K562 (cell line): ENCODE results near the gene EFCAB12. TPM values are rescaled to one million over a fixed set of nuclear protein-coding genes. Genes with fewer than 3 reads are reported as not detected.
A peak's percentile ranks its signal among the peaks of the same experiment; 100 is the strongest.

Source experiments
- CCAR2 ChIP-seq: fragments of 200-400 bp; formaldehyde crosslinking; IDR thresholded peaks from 2 replicates; pipeline ENCODE4 v1.6.1; 2017; ENCODE audit warnings: mild to moderate bottlenecking, low read depth, low read length
- GABPB2 ChIP-seq: fragments of 250-450 bp; sonication (Bioruptor Pico); conservative IDR thresholded peaks from 2 replicates; pipeline ENCODE4 v1.5.1; 2021; ENCODE audit warnings: mild to moderate bottlenecking
- GTF2F1 ChIP-seq: IDR thresholded peaks from 2 replicates; pipeline ENCODE4 v1.6.1; 2011; ENCODE audit warnings: low read depth, low read length, improper control_type of control experiment
- KLF6 ChIP-seq: fragments of 250-450 bp; sonication (Bioruptor Pico); IDR thresholded peaks from 2 replicates; pipeline ENCODE4 v1.4.0; 2020; ENCODE audit warnings: mild to moderate bottlenecking, moderate library complexity, borderline replicate concordance
- MTA3 ChIP-seq: fragments of 450-650 bp; formaldehyde crosslinking; IDR thresholded peaks from 2 replicates; pipeline ENCODE4 v1.6.1; 2017; ENCODE audit warnings: mild to moderate bottlenecking, borderline replicate concordance
- NCOR1 ChIP-seq: fragments of 450-650 bp; IDR thresholded peaks from 2 replicates; pipeline ENCODE4 v1.6.1; 2016; ENCODE audit warnings: mild to moderate bottlenecking, moderate library complexity
- SP2 ChIP-seq: IDR thresholded peaks from 2 replicates; pipeline ENCODE4 v1.6.1; 2011; ENCODE audit warnings: mild to moderate bottlenecking, low read depth, low read length, moderate library complexity; ENCODE audit not compliant: poor library complexity, severe bottlenecking; ENCODE audit errors: extremely low read depth
- ZBTB17 ChIP-seq: fragments of 450-650 bp; formaldehyde crosslinking; IDR thresholded peaks from 2 replicates; pipeline ENCODE4 v1.4.0; 2020; ENCODE audit warnings: mild to moderate bottlenecking
- ZNF3 ChIP-seq: fragments of 250-450 bp; sonication (Bioruptor Pico); IDR thresholded peaks from 2 replicates; pipeline ENCODE4 v1.5.0; 2021; ENCODE audit warnings: mild to moderate bottlenecking, moderate library complexity
- ZNF444 ChIP-seq: fragments of 250-450 bp; sonication (Bioruptor Pico); IDR thresholded peaks from 2 replicates; pipeline ENCODE4 v1.4.0; 2020; ENCODE audit warnings: mild to moderate bottlenecking, moderate library complexity
- polyA plus RNA-seq, 8 experiments: library from polyadenylated mRNA; depleted of rRNA in 4 of 8; stranded (reverse) in 5 of 8; unstranded in 3 of 8; fragments of >200 nt; fragmentation: Nextera tagmentation in 2 of 8; fragmentation: Illumina TruSeq in 1 of 8; extraction: Ambion mirVana in 2 of 8; extraction: Trizol in 1 of 8; gene quantifications; 2 replicates each; pipeline versions ENCODE4 v1.2.1 to v1.2.3, GENCODE V29; 2011 to 2014; ENCODE audit warnings: inconsistent platforms in 1 of 8, missing spikeins in 1 of 8
- total RNA-seq, 7 experiments: library from RNA; depleted of rRNA in 6 of 7; stranded (reverse); fragments of >200 nt in 6 of 7; fragmentation: Illumina TruSeq in 2 of 7; extraction: Trizol in 2 of 7; gene quantifications; 2 replicates each; pipeline versions ENCODE4 v1.2.1 to v1.2.3, GENCODE V29; 2011 to 2021; ENCODE audit warnings: low replicate concordance in 1 of 7
- TF ChIP-seq, protein P1 (sequence below): fragments of 200-400 bp; formaldehyde crosslinking; IDR thresholded peaks from 2 replicates; pipeline ENCODE4 v1.6.1; 2017; ENCODE audit warnings: mild to moderate bottlenecking, low read depth, low read length, moderate library complexity
- TF ChIP-seq, protein P2 (sequence below): fragments of 250-450 bp; sonication (Bioruptor Pico); IDR thresholded peaks from 2 replicates; pipeline ENCODE4 v1.8.0; 2021; ENCODE audit warnings: mild to moderate bottlenecking, moderate library complexity
- TF ChIP-seq, protein P3 (sequence below), 2 experiments: fragments of 150-350 bp in 1 of 2; IDR thresholded peaks; 2 replicates each; pipeline ENCODE4 v1.6.1; 2012 to 2016; ENCODE audit warnings: low read depth in 2 of 2, low read length in 2 of 2, mild to moderate bottlenecking in 1 of 2, moderate library complexity in 1 of 2
- TF ChIP-seq, protein P4 (sequence below), 2 experiments: IDR thresholded peaks; 2 replicates each; pipeline ENCODE4 v1.6.1; 2011; ENCODE audit warnings: borderline replicate concordance in 1 of 2, control low read depth in 1 of 2, low read depth in 1 of 2, low read length in 1 of 2, mild to moderate bottlenecking in 1 of 2, mixed read lengths in 1 of 2, moderate library complexity in 1 of 2; ENCODE audit not compliant: insufficient read depth in 1 of 2, insufficient read length in 1 of 2, poor library complexity in 1 of 2, severe bottlenecking in 1 of 2; ENCODE audit errors: extremely low read depth in 1 of 2
- TF ChIP-seq, protein P5 (sequence below): fragments of 250-450 bp; sonication (Bioruptor Pico); IDR thresholded peaks from 2 replicates; pipeline ENCODE4 v1.5.0; 2022; ENCODE audit warnings: mild to moderate bottlenecking

EFCAB12 gene
- total and polyA plus RNA-seq, 9 of the 15 experiments (the other 6 are each of a cell fraction or from before 2014, with no cell fraction given) = 0.08 to 0.95 (median 0.56) TPM; not detected in 1

DNA sequence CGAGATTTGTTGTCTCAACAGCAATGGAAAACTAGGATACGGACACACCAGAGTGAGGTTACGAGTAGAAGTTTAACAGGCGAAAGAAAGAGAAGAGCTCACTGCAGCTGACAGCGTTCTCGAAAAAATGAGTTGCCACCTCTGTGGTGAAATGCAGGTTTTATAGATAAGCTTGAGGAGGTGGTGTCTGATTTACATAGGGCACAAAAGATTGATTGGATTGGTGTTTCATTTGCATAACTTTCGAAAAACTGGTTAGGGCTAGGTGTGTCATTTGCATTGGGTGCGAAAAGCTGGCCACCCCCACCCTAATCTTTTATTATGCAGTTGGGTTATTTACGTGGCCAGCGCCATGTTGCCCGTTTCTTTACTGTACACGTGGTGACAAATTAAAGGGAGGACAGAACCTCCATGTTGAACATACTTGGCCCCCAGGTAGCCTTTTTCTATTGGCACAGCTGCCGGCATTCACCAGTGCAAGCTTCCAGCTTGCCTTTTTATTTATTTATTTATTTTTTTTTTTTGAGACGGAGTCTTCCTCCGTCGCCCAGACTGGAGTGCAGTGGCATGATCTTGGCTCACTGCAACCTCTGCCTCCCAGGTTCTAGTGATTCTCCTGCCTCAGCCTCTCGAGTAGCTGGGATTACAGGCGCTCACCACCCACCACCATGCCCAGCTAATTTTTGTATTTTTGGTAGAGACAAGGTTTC is 19.9 kb upstream of the EFCAB12 start (continued):
- TF ChIP-seq NCOR1 (peak; percentile 48), KLF6 (CRISPR knock-in tag) (no peak), ZNF444 (no peak), MTA3 (peak; percentile 91), ZNF3 (CRISPR knock-in tag) (no peak), ZBTB17 (CRISPR knock-in tag) (no peak), GTF2F1 (no peak), CCAR2 (no peak), GABPB2 (CRISPR knock-in tag) (no peak), SP2 (no peak)
- TF ChIP-seq, protein P1, sequence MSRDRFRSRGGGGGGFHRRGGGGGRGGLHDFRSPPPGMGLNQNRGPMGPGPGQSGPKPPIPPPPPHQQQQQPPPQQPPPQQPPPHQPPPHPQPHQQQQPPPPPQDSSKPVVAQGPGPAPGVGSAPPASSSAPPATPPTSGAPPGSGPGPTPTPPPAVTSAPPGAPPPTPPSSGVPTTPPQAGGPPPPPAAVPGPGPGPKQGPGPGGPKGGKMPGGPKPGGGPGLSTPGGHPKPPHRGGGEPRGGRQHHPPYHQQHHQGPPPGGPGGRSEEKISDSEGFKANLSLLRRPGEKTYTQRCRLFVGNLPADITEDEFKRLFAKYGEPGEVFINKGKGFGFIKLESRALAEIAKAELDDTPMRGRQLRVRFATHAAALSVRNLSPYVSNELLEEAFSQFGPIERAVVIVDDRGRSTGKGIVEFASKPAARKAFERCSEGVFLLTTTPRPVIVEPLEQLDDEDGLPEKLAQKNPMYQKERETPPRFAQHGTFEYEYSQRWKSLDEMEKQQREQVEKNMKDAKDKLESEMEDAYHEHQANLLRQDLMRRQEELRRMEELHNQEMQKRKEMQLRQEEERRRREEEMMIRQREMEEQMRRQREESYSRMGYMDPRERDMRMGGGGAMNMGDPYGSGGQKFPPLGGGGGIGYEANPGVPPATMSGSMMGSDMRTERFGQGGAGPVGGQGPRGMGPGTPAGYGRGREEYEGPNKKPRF = no peak
- TF ChIP-seq, protein P2, sequence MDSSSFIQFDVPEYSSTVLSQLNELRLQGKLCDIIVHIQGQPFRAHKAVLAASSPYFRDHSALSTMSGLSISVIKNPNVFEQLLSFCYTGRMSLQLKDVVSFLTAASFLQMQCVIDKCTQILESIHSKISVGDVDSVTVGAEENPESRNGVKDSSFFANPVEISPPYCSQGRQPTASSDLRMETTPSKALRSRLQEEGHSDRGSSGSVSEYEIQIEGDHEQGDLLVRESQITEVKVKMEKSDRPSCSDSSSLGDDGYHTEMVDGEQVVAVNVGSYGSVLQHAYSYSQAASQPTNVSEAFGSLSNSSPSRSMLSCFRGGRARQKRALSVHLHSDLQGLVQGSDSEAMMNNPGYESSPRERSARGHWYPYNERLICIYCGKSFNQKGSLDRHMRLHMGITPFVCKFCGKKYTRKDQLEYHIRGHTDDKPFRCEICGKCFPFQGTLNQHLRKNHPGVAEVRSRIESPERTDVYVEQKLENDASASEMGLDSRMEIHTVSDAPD (CRISPR knock-in tag) = no peak
- TF ChIP-seq, protein P3, sequence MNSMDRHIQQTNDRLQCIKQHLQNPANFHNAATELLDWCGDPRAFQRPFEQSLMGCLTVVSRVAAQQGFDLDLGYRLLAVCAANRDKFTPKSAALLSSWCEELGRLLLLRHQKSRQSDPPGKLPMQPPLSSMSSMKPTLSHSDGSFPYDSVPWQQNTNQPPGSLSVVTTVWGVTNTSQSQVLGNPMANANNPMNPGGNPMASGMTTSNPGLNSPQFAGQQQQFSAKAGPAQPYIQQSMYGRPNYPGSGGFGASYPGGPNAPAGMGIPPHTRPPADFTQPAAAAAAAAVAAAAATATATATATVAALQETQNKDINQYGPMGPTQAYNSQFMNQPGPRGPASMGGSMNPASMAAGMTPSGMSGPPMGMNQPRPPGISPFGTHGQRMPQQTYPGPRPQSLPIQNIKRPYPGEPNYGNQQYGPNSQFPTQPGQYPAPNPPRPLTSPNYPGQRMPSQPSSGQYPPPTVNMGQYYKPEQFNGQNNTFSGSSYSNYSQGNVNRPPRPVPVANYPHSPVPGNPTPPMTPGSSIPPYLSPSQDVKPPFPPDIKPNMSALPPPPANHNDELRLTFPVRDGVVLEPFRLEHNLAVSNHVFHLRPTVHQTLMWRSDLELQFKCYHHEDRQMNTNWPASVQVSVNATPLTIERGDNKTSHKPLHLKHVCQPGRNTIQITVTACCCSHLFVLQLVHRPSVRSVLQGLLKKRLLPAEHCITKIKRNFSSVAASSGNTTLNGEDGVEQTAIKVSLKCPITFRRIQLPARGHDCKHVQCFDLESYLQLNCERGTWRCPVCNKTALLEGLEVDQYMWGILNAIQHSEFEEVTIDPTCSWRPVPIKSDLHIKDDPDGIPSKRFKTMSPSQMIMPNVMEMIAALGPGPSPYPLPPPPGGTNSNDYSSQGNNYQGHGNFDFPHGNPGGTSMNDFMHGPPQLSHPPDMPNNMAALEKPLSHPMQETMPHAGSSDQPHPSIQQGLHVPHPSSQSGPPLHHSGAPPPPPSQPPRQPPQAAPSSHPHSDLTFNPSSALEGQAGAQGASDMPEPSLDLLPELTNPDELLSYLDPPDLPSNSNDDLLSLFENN (IDR thresholded peaks at IDR 0.05; ENCODE audit: low read depth in 2 of 2, low read length in 2 of 2) = no peak
- TF ChIP-seq, protein P4, sequence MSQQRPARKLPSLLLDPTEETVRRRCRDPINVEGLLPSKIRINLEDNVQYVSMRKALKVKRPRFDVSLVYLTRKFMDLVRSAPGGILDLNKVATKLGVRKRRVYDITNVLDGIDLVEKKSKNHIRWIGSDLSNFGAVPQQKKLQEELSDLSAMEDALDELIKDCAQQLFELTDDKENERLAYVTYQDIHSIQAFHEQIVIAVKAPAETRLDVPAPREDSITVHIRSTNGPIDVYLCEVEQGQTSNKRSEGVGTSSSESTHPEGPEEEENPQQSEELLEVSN (IDR thresholded peaks at IDR 0.05; ENCODE audit: borderline replicate concordance in 1 of 2, extremely low read depth in 1 of 2, insufficient read depth in 1 of 2, insufficient read length in 1 of 2, low read depth in 1 of 2, low read length in 1 of 2, poor library complexity in 1 of 2, severe bottlenecking in 1 of 2) = peak in 1 of 2 experiments; percentile 6
- TF ChIP-seq, protein P5, sequence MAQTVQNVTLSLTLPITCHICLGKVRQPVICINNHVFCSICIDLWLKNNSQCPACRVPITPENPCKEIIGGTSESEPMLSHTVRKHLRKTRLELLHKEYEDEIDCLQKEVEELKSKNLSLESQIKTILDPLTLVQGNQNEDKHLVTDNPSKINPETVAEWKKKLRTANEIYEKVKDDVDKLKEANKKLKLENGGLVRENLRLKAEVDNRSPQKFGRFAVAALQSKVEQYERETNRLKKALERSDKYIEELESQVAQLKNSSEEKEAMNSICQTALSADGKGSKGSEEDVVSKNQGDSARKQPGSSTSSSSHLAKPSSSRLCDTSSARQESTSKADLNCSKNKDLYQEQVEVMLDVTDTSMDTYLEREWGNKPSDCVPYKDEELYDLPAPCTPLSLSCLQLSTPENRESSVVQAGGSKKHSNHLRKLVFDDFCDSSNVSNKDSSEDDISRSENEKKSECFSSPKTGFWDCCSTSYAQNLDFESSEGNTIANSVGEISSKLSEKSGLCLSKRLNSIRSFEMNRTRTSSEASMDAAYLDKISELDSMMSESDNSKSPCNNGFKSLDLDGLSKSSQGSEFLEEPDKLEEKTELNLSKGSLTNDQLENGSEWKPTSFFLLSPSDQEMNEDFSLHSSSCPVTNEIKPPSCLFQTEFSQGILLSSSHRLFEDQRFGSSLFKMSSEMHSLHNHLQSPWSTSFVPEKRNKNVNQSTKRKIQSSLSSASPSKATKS = no peak
